Right cardiac atrium (tissue), 5 donors: ENCODE data around the gene SHC3. TPM values are rescaled to one million over a fixed set of nuclear protein-coding genes. Genes with fewer than 3 reads are reported as not detected.

ENCODE experiments used
- ATAC-seq, 2 donors: fragments of 200-7000 bp; cut with Tn5 transposase; one replicate each; pipeline versions ENCODE4 v1.8.0 to v1.9.1; 2020; ENCODE audit warnings: moderate library complexity in 2 of 2, mild to moderate bottlenecking in 1 of 2
- DNase-seq, 3 donors: peaks; one replicate each; pipeline ENCODE4 v3.0.0-alpha.2; 2020
- H3K27ac ChIP-seq: one replicate; pipeline ENCODE4 v1.5.1; 2013; ENCODE audit warnings: mild to moderate bottlenecking, low read length, control low read depth, moderate library complexity
- H3K27me3 ChIP-seq: one replicate; pipeline ENCODE4 v1.6.1; 2013; ENCODE audit not compliant: control insufficient read depth, insufficient read depth
- H3K4me1 ChIP-seq: one replicate; pipeline ENCODE4 v1.6.1; 2013; ENCODE audit warnings: low read length; ENCODE audit not compliant: control insufficient read depth, insufficient read depth
- H3K4me3 ChIP-seq: one replicate; pipeline ENCODE4 v1.5.1; 2013; ENCODE audit warnings: low read length, control low read depth
- H3K9me3 ChIP-seq: one replicate; pipeline ENCODE4 v1.6.1; 2013; ENCODE audit warnings: low read length; ENCODE audit not compliant: control insufficient read depth
- WGBS: extraction: QIAGEN DNeasy Blood & Tissue Kit; methylation state at CpG from one replicate; pipeline ENCODE4 v1.1.7; 2013; 5-methylcytosine and 5-hydroxymethylcytosine counted together
- intact Hi-C, 4 donors: fragments of 100-400 bp; cut with DNase I; formaldehyde crosslinking; loops; one replicate each; pipeline versions ENCODE4 v1.11.0 to v1.14.0; 2022 to 2023
- polyA plus RNA-seq: library from polyadenylated mRNA; stranded (reverse); fragments of 200-250 nt; gene quantifications from one replicate; pipeline ENCODE4 v1.2.3, GENCODE V29; 2013
- total RNA-seq, 4 donors: library from RNA; stranded (reverse); fragmentation: NEBNext Ultra II Directional; extraction: Animal tissue kit (Norgen Biotek cat#: 25700); gene quantifications; one replicate each; pipeline ENCODE4 v1.2.1, GENCODE V29; 2021
- donor health status: healthy with polysubstance abuse.
- donor health status: DM: no; HTN: yes; CAD: no.
- donor health status: DM: no; HTN: no; CAD: no.
- donor health status: DM: no; HTN: yes; CAD: no; lungs with severe emphysema.
- donor health status: DM: yes; HTN: yes; CAD: no.

The SHC3 gene
- total and polyA plus RNA-seq, 5 donors, result 0.29 to 3.1 (median 1.1) TPM

DNA sequence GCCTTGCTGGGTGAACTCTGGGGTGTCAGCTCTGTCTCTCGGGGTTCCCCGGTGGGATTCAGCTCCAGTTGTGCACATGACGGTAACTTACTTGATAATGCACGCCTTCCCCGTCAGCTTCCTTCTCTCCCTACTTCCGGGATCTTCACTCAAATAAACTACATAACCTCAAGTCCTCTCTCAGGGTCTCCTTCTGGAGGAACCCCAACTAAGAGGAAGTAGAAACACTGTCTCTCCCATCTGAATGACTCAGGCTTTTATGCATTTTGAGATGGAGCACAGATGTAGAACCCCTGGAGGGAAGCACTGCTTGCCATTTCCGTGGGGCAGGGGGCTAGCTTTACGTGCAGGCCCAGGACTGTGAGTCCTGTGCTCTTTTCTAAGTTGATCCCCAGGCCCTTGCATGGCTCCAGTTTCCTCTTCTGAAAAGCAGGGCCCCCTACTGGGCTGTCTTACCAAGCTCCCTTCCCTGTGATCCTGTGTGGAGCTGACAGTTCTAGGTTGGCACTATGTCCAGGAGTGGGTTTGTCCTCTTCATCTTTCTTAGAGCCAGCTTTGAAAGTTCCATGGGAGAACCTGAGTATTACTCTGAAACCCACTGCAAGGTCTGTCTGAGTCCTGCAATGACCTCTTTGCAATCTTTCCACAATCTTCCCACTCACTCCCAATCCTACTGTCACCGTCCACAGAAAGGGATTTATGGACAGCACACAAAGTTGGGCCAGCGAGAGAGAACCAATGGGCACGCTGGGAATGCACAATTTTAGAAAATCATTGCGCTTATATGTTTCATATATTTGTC lies 169.7 kb downstream of the SHC3 start:
- Histone ChIP-seq H3K4me1 (no peaks in the 10 kb centered on the region), H3K27ac (no peak overlapping the region), H3K27me3 (no peaks in the 10 kb centered on the region), H3K4me3 (no peak overlapping the region), H3K9me3 (no peaks in the 10 kb centered on the region)
- no peak for DNase-seq
- intact Hi-C loops, result no loop called here
- WGBS, result 75% methylated on average over 12 of the region's 12 CpGs
- no peak for ATAC-seq

DNA sequence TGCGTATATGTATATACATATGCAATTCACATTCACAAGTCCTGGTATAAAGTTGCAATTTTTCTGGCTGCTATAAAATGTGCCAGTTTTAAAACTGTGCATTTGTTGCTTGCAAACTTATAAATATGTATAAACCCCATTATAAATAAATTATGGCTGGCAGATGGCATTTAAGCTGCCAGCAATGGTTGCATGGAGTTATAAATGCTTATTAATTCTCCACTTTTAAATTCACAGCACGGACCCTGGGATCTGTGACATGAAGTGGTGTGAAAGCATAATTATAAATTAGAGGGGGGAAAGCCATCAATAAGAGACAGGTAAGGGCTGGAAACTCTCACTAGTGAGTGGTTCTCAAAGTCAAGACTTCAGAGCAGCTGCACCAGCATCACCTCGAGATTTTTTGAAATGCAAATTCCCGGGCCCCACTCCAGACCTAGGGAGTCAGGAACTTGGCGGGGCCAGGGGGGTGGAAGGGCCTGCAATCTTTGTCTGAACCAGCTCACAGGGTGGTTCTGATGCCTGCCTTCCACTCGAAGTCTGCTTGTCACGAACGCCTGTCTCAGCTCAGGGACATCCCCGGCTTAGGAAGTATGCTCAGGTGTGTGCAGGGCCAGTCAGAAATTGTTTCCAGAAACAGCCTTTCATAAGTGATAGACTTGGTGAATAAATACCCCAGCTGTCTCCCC lies 170.4 kb downstream of the SHC3 start:
- Histone ChIP-seq H3K4me1 (no peaks in the 10 kb centered on the region), H3K4me3 (no peak overlapping the region), H3K27ac (no peak overlapping the region), H3K27me3 (no peaks in the 10 kb centered on the region), H3K9me3 (no peaks in the 10 kb centered on the region)
- intact Hi-C loops, result no loop called here
- DNase-seq, result no peak
- 85% methylated on average over 9 of the region's 9 CpGs for WGBS
- ATAC-seq, result no peak

DNA sequence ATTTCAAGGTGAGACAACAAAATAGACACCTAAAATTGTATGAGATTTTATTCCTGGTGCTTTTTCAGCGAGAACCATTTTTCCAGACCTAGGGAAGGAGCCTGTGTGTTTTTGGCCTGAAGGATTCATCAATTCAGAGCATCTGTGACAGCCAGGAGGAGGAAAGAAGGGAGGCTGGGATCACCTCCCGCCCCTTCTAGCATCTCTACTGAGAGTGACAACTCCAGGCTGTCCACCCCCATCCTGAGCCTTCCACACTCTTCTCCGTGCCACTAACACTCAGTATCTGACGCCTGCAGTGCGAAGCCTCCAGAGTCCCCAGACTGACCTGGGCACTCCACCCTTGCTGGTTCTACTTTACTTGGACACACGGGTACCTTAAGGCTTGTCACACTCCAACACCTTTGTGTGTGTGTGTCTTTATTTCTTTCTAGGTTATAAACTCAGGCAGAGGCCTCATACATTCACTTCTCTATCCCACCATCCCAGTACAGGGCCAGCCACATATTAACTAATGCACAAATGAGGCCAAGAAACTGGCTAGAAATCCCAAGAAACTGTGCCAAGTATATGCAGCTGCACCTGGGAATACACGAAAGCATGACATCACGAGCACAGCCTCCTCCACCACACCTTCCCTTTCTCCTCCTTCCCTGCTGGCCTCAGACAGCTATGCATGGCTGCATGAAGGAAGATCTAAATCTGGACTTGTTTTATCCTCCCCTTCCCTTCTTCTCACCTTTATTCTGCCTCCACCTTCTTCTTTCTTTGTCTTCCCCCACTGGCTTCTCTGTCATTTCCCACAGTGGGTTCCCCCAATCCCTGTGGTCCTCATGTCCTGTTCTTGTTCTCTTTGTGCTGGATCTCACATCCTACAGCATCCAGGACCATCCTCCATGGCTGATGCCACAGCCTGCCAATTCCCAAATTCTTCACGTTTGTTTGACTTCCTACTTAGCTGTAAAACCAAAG lies 171.3 kb downstream of the SHC3 start:
- Histone ChIP-seq H3K9me3 (no peaks in the 10 kb centered on the region), H3K4me1 (no peaks in the 10 kb centered on the region), H3K27ac (no peak overlapping the region), H3K4me3 (no peak overlapping the region), H3K27me3 (no peaks in the 10 kb centered on the region)
- no peak for DNase-seq
- 76% methylated on average over 9 of the region's 9 CpGs for WGBS
- ATAC-seq, result no peak
- intact Hi-C loops, result no loop called here

DNA sequence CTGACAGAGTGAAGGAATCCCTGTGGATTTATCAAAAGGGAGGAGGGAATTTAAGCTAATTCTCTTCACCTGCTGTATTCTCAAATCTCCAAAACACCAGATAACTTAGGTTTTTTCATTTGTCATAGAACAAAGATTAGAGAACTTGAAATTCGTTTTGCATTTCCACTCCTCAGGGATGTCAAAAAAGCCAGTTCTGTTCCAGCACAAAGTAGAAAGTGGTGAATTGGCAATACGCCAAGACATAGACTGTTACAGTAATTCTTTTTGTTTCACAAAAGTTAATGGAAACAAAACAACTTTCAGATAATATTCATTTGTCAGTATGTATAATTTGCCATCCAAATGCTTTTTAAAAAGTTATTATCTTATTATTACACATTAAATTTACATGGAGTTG lies 172.4 kb downstream of the SHC3 start:
- 7% methylated on average over 2 of the region's 2 CpGs for WGBS
- H3K9me3 ChIP-seq, result no peaks in the 10 kb centered on the region
- no peak overlapping the region for H3K4me3 ChIP-seq
- ATAC-seq, result no peak
- no peak overlapping the region for H3K27ac ChIP-seq
- intact Hi-C loops, result no loop called here
- no peak for DNase-seq
- H3K27me3 ChIP-seq, result no peaks in the 10 kb centered on the region
- H3K4me1 ChIP-seq, result no peaks in the 10 kb centered on the region

DNA sequence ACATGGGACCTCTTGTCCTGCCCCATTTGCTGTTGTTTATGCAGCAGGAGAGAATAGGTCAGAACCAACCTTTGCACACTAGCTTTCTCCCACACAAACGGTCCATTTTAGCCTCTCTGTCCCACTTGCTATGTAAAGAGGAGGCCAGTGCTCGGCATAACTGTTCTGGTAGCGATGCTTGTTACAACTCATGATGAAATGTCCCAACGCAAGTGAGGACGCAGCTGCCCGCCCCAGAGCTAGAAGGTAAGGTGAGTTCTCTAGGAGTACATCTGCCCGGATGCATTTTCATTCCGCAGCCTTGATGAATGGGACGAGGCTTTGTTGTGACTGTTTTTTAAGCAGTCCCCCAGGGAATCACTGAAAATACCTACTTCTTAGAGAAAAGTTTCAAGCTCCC lies 173.3 kb downstream of the SHC3 start:
- ATAC-seq (no peak), DNase-seq (no peak)
- intact Hi-C loops, result no loop called here
- Histone ChIP-seq H3K27ac (no peak overlapping the region), H3K9me3 (no peaks in the 10 kb centered on the region), H3K4me3 (no peak overlapping the region), H3K4me1 (peaks cover under 1% of the 10 kb centered on the region), H3K27me3 (no peaks in the 10 kb centered on the region)
- WGBS, result 91% methylated on average over 9 of the region's 9 CpGs

DNA sequence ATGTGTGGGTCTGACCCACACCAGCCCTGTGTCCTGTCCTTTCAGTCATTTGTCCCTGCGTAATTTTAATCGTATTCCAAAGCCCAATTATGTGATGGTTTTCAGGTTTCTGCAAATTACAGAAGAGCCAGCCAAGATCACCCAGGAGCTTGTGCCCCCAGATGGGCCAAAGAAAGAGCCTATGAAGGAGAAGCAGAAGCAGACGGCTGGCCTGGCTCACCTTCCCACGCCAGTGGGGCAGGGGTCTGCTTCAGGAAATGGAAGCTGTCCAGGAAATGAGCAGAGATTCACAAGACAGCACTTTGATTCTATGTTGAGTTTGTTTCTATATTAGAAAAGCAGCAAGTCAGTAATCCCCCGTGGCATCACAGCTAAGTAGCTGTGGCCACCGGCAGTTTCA lies 175.6 kb downstream of the SHC3 start:
- H3K27me3 ChIP-seq, result no peaks in the 10 kb centered on the region
- WGBS, result 81% methylated on average over 6 of the region's 6 CpGs
- intact Hi-C loops, result loop anchor here (5.0 kb wide), 2 partner anchors 281 to 411 kb away; no protein-coding TSS in a partner anchor
- no peak overlapping the region for H3K27ac ChIP-seq
- H3K9me3 ChIP-seq, result no peaks in the 10 kb centered on the region
- H3K4me3 ChIP-seq, result no peak overlapping the region
- H3K4me1 ChIP-seq, result peaks cover 6% of the 10 kb centered on the region
- ATAC-seq (no peak), DNase-seq (no peak)

DNA sequence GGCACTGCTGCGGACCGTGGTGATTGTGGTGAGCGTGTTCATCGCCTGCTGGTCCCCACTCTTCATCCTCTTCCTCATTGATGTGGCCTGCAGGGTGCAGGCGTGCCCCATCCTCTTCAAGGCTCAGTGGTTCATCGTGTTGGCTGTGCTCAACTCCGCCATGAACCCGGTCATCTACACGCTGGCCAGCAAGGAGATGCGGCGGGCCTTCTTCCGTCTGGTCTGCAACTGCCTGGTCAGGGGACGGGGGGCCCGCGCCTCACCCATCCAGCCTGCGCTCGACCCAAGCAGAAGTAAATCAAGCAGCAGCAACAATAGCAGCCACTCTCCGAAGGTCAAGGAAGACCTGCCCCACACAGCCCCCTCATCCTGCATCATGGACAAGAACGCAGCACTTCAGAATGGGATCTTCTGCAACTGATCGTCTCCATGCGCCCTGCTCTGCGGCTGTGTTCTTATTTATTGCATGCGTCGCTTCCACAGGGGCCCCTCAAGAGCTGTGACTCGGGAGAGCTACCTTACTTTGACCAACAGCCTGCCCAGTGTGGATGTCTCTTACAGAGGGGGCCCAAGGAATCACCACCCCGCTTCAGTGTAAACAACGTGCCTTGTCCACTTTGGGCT lies 176.6 kb downstream of the SHC3 start:
- Histone ChIP-seq H3K9me3 (no peaks in the 10 kb centered on the region), H3K4me1 (peaks cover 6% of the 10 kb centered on the region), H3K4me3 (no peak overlapping the region), H3K27me3 (no peaks in the 10 kb centered on the region), H3K27ac (no peak overlapping the region)
- ATAC-seq, result no peak
- WGBS, result 94% methylated on average over 27 of the region's 27 CpGs
- intact Hi-C loops, result loop anchor here (2.0 to 5.0 kb wide), 4 partner anchors 280 to 410 kb away; no protein-coding TSS in a partner anchor
- DNase-seq, result no peak

DNA sequence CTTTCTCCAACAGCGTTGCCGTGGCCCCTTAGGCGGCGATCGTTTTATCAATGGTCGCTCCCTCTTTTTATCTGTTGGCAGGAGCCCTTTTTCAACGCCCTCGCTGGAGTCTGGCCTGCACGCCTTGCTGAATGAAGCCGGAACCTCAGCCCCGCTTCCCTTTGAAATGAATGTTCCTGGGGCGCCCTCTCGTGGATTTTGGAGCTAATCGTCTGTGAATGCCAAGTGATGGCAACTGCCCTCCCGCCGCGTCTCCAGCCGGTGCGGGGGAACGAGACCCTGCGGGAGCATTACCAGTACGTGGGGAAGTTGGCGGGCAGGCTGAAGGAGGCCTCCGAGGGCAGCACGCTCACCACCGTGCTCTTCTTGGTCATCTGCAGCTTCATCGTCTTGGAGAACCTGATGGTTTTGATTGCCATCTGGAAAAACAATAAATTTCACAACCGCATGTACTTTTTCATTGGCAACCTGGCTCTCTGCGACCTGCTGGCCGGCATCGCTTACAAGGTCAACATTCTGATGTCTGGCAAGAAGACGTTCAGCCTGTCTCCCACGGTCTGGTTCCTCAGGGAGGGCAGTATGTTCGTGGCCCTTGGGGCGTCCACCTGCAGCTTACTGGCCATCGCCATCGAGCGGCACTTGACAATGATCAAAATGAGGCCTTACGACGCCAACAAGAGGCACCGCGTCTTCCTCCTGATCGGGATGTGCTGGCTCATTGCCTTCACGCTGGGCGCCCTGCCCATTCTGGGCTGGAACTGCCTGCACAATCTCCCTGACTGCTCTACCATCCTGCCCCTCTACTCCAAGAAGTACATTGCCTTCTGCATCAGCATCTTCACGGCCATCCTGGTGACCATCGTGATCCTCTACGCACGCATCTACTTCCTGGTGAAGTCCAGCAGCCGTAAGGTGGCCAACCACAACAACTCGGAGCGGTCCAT lies 177.4 kb downstream of the SHC3 start:
- no peaks in the 10 kb centered on the region for H3K27me3 ChIP-seq
- no peaks in the 10 kb centered on the region for H3K9me3 ChIP-seq
- ATAC-seq (peak; percentile 76 to 79), DNase-seq (peak; percentile 93 to 97 (median 95))
- H3K4me1 ChIP-seq, result peaks cover 6% of the 10 kb centered on the region
- 27% methylated on average over 52 of the region's 52 CpGs for WGBS
- no peak overlapping the region for H3K4me3 ChIP-seq
- peak overlapping the region; percentile 39 for H3K27ac ChIP-seq
- intact Hi-C loops, result loop anchor here (2.0 to 5.0 kb wide), 4 partner anchors 279 to 409 kb away; no protein-coding TSS in a partner anchor

DNA sequence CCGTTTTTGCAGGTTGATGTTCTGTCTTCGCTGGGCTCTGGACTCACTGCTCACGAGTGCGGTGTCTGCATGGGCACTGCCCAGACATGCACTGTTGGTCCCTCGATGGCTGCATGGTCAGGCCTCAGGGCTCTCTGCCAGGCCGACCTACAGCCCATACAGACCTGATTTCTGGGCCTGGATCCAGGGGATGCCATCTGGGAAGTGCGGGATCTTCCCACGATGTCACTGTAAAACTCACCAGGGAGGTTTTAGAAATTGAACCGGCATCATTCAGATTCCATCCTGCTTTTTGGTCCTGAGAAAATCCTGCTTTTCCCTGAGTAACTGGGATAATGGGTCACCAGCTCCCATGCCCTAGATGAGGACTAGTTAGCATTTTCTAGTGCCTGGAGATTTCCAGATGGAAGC lies 178.2 kb downstream of the SHC3 start:
- no peaks in the 10 kb centered on the region for H3K9me3 ChIP-seq
- H3K27ac ChIP-seq, result peak overlapping the region; percentile 39
- peak in 2 of 3 donors; percentile 60 to 67 for DNase-seq
- no peak for ATAC-seq
- peaks cover 6% of the 10 kb centered on the region for H3K4me1 ChIP-seq
- no peaks in the 10 kb centered on the region for H3K27me3 ChIP-seq
- WGBS, result 60% methylated on average over 9 of the region's 9 CpGs
- no peak overlapping the region for H3K4me3 ChIP-seq
- intact Hi-C loops, result loop anchor here (2.0 to 5.0 kb wide), 4 partner anchors 278 to 408 kb away; no protein-coding TSS in a partner anchor
